ENCODE results near the gene DPY19L3.

The DPY19L3 gene

GRCh38 chr19:32415246-32415645, 9.7 kb downstream of the DPY19L3 start:
- Histone ChIP-seq H3K36me3 (replicated peaks; ENCODE audit: low read depth, low read length) (peaks cover 15% of the 10 kb centered on the region), H3K4me2 (ENCODE audit: low read length) (no peak overlapping the region), H3K9me3 (ENCODE audit: insufficient read depth, low read length) (no peaks in the 10 kb centered on the region), H2AFZ (ENCODE audit: low read depth, low read length) (no peak overlapping the region), H3K4me3 (ENCODE audit: low read length) (no peak overlapping the region), H3K79me2 (ENCODE audit: low read length) (no peaks in the 10 kb centered on the region), H3K27me3 (ENCODE audit: low read depth, low read length) (no peaks in the 10 kb centered on the region), H4K20me1 (ENCODE audit: insufficient read depth, low read length) (no peaks in the 10 kb centered on the region), H3K4me1 (ENCODE audit: low read length) (no peaks in the 10 kb centered on the region), H3K9ac (ENCODE audit: low read length) (no peak overlapping the region), H3K27ac (ENCODE audit: low read length) (no peak overlapping the region)
- TF ChIP-seq CTCF (IDR thresholded peaks at IDR 0.05; ENCODE audit: low read depth, low read length), result no peak
- no peak for TF ChIP-seq EZH2phosphoT487 (IDR thresholded peaks at IDR 0.05; ENCODE audit: low read depth)

DNA sequence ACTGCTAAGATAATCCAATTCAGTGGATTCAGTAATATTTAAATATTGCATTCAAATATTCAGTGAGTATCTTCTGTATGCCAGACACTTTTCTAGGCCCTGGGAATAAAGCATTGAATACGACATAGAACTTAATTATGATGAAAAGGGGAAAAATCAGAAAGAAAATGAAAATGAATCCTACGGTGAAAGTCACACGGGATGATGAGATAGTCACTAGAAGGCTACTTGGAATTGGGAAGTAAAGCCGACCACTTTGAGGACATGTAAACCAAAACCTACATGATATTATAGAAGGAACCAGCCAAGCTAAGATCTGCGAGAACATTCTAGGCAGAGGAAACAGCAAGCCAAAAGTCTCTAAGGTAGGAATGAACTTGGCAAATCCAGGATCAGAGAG, 10.1 kb downstream of the DPY19L3 start:
- H2AFZ ChIP-seq (ENCODE audit: low read depth, low read length), result no peak overlapping the region
- H3K36me3 ChIP-seq (replicated peaks; ENCODE audit: low read depth, low read length), result peaks cover 15% of the 10 kb centered on the region
- H3K4me2 ChIP-seq (ENCODE audit: low read length), result no peak overlapping the region
- no peak for TF ChIP-seq EZH2phosphoT487 (IDR thresholded peaks at IDR 0.05; ENCODE audit: low read depth)
- no peak for TF ChIP-seq CTCF (IDR thresholded peaks at IDR 0.05; ENCODE audit: low read depth, low read length)
- no peaks in the 10 kb centered on the region for H3K79me2 ChIP-seq (ENCODE audit: low read length)
- H3K27me3 ChIP-seq (ENCODE audit: low read depth, low read length), result no peaks in the 10 kb centered on the region
- H4K20me1 ChIP-seq (ENCODE audit: insufficient read depth, low read length), result no peaks in the 10 kb centered on the region
- no peak overlapping the region for H3K9ac ChIP-seq (ENCODE audit: low read length)
- no peaks in the 10 kb centered on the region for H3K4me1 ChIP-seq (ENCODE audit: low read length)
- no peak overlapping the region for H3K27ac ChIP-seq (ENCODE audit: low read length)
- no peak overlapping the region for H3K4me3 ChIP-seq (ENCODE audit: low read length)
- no peaks in the 10 kb centered on the region for H3K9me3 ChIP-seq (ENCODE audit: insufficient read depth, low read length)

DNA sequence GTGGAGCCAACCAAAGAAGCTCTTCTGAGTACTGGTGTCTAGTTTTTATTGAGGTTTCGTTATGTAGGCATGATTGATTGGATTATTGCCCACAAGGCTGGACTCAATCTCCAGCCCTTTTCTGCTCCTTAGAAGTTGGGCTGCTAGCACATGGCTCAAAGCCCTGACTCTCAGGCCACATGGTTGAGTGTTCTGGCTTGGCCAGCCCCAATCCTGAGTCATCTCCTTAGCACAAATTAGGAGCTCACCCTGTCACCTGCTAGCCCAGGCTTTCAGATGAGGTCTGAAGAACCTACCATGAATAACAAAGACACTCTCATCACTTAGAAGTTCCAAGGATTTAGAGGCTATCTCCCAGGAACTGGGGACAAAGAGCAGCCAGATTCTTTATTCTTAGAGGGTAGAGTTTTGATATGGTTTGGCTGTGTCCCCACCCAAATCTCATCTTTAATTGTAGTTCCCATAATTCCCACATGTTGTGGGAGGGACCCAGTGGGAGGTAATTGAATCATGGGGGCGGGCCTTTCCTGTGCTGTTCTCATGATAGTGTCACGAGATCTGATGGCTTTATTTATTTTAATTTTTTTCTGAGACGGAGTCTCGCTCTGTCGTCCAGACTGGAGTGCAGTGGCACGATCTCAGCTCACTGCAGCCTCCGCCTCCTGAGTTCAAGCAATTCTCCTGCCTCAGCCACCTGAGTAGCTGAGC, 11.3 kb downstream of the DPY19L3 start:
- Histone ChIP-seq H3K9ac (ENCODE audit: low read length) (no peak overlapping the region), H3K27me3 (ENCODE audit: low read depth, low read length) (no peaks in the 10 kb centered on the region), H3K36me3 (replicated peaks; ENCODE audit: low read depth, low read length) (peaks cover 14% of the 10 kb centered on the region), H3K27ac (ENCODE audit: low read length) (no peak overlapping the region), H3K9me3 (ENCODE audit: insufficient read depth, low read length) (no peaks in the 10 kb centered on the region), H3K4me1 (ENCODE audit: low read length) (peaks cover 4% of the 10 kb centered on the region), H3K4me3 (ENCODE audit: low read length) (no peak overlapping the region), H3K4me2 (ENCODE audit: low read length) (no peak overlapping the region), H2AFZ (ENCODE audit: low read depth, low read length) (no peak overlapping the region), H4K20me1 (ENCODE audit: insufficient read depth, low read length) (no peaks in the 10 kb centered on the region), H3K79me2 (ENCODE audit: low read length) (no peaks in the 10 kb centered on the region)
- TF ChIP-seq EZH2phosphoT487 (IDR thresholded peaks at IDR 0.05; ENCODE audit: low read depth) (no peak), CTCF (IDR thresholded peaks at IDR 0.05; ENCODE audit: low read depth, low read length) (no peak)

DNA sequence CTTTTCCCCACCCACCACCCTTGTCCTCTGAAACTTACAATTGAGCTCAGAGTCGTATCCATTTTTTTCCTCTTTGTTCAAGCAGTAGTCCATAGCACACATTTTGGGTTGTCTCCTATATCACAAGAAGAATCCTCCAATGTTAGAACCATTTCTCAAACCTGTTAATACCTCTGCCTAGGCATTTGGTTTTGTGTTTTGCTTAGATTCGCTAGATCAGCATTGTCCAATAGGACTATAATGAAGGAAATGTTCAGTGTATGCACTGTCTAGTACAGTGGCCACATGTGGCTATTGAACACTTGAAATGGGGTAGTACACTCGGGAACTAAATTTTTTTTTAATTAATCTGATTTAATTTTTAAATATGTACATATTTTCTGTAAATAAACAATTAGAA, 12.6 kb downstream of the DPY19L3 start:
- Histone ChIP-seq H3K27me3 (ENCODE audit: low read depth, low read length) (no peaks in the 10 kb centered on the region), H3K79me2 (ENCODE audit: low read length) (no peaks in the 10 kb centered on the region), H3K27ac (ENCODE audit: low read length) (no peak overlapping the region), H3K4me1 (ENCODE audit: low read length) (peaks cover 11% of the 10 kb centered on the region), H3K9me3 (ENCODE audit: insufficient read depth, low read length) (no peaks in the 10 kb centered on the region), H3K36me3 (replicated peaks; ENCODE audit: low read depth, low read length) (peaks cover 12% of the 10 kb centered on the region), H3K4me2 (ENCODE audit: low read length) (no peak overlapping the region), H2AFZ (ENCODE audit: low read depth, low read length) (no peak overlapping the region), H3K4me3 (ENCODE audit: low read length) (no peak overlapping the region), H4K20me1 (ENCODE audit: insufficient read depth, low read length) (no peaks in the 10 kb centered on the region), H3K9ac (ENCODE audit: low read length) (no peak overlapping the region)
- TF ChIP-seq CTCF (IDR thresholded peaks at IDR 0.05; ENCODE audit: low read depth, low read length) (no peak), EZH2phosphoT487 (IDR thresholded peaks at IDR 0.05; ENCODE audit: low read depth) (no peak)

Data from OCI-LY3 (cell line).